ENCODE data around the gene ALX4.
A peak's percentile ranks its signal among the peaks of the same experiment; 100 is the strongest.

Gene ALX4

DNA sequence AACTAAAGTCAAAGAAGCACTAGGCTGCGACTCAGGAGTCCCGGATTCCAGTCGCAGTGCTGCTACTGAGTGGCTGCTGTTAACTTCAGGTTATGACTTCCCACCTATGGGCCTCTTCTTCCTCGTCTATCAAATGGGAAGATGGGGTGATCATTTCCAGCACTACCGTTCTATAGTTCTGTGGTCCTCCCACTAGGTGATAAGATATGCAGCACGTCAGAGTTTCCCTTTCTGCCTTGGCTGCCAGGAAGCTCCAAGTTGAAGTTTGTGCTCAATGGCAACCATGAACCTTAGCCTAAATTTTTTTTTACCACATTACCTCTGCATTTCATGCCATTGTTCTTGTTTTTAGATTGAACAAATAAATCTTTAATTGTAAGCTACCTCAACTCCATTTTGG is 38.7 kb downstream of the ALX4 start:
- H3K4ac ChIP-seq (ENCODE audit: low read depth in 1 of 2, low read length in 2 of 2) = no peak overlapping the region
- no peaks in the 10 kb centered on the region for H3K9me3 ChIP-seq (ENCODE audit: control insufficient read depth, low read length)
- peaks cover 0 to 9% of the 10 kb centered on the region in 2 experiments for H3K27me3 ChIP-seq (ENCODE audit: control insufficient read depth in 1 of 2, insufficient read depth in 1 of 2, low read length in 2 of 2)
- no peak overlapping the region for H2BK12ac ChIP-seq (ENCODE audit: low read length in 2 of 2)
- no peak overlapping the region for H4K8ac ChIP-seq (ENCODE audit: low read length)
- H2BK5ac ChIP-seq (ENCODE audit: low read depth, low read length, poor library complexity, severe bottlenecking) = no peak overlapping the region
- H3K36me3 ChIP-seq (ENCODE audit: control insufficient read depth in 1 of 2, insufficient read depth in 2 of 2, low read depth in 1 of 2, low read length in 2 of 2) = no peaks in the 10 kb centered on the region
- H3K4me2 ChIP-seq (ENCODE audit: low read length, poor library complexity, severe bottlenecking) = no peak overlapping the region
- no peak overlapping the region for H3K4me3 ChIP-seq (ENCODE audit: insufficient read depth in 1 of 2, low read depth in 1 of 2, low read length in 2 of 2)
- no peak overlapping the region for H2AK5ac ChIP-seq (ENCODE audit: low read length, severe bottlenecking)
- H2AFZ ChIP-seq (ENCODE audit: low read depth, low read length) = no peak overlapping the region
- H3K18ac ChIP-seq (ENCODE audit: low read depth in 1 of 2, low read length in 2 of 2) = no peak overlapping the region
- no peaks in the 10 kb centered on the region for H3K79me1 ChIP-seq (replicated peaks; ENCODE audit: low read length, poor library complexity, severe bottlenecking)
- H2BK120ac ChIP-seq (ENCODE audit: low read depth, low read length) = no peak overlapping the region
- H3K9ac ChIP-seq (ENCODE audit: low read length) = no peak overlapping the region
- H3K14ac ChIP-seq (ENCODE audit: low read length in 2 of 2) = no peak overlapping the region
- H2BK15ac ChIP-seq (ENCODE audit: low read depth, poor library complexity, severe bottlenecking) = no peak overlapping the region
- DNase-seq = no peak
- no peak overlapping the region for H3K23ac ChIP-seq (ENCODE audit: low read length in 2 of 2)
- H4K91ac ChIP-seq (ENCODE audit: low read length) = no peak overlapping the region
- peaks cover 7% of the 10 kb centered on the region for H3K4me1 ChIP-seq (ENCODE audit: control insufficient read depth, insufficient read depth, low read depth, low read length)
- WGBS = 92% methylated on average over 6 of the region's 6 CpGs
- H3K27ac ChIP-seq (ENCODE audit: low read length, poor library complexity, severe bottlenecking) = no peak overlapping the region

- DNase-seq = no peak
- Histone ChIP-seq H3K4me3 (ENCODE audit: insufficient read depth in 1 of 2, low read depth in 1 of 2, low read length in 2 of 2) (no peak overlapping the region), H3K23ac (ENCODE audit: low read length in 2 of 2) (no peak overlapping the region), H3K4me2 (ENCODE audit: low read length, poor library complexity, severe bottlenecking) (no peak overlapping the region), H2AK5ac (ENCODE audit: low read length, severe bottlenecking) (no peak overlapping the region), H4K8ac (ENCODE audit: low read length) (no peak overlapping the region), H2BK15ac (ENCODE audit: low read depth, poor library complexity, severe bottlenecking) (no peak overlapping the region), H3K14ac (ENCODE audit: low read length in 2 of 2) (no peak overlapping the region), H2AFZ (ENCODE audit: low read depth, low read length) (no peak overlapping the region), H3K36me3 (ENCODE audit: control insufficient read depth in 1 of 2, insufficient read depth in 2 of 2, low read depth in 1 of 2, low read length in 2 of 2) (no peaks in the 10 kb centered on the region), H4K91ac (ENCODE audit: low read length) (no peak overlapping the region), H3K79me1 (replicated peaks; ENCODE audit: low read length, poor library complexity, severe bottlenecking) (no peaks in the 10 kb centered on the region), H3K18ac (ENCODE audit: low read depth in 1 of 2, low read length in 2 of 2) (no peak overlapping the region), H3K9me3 (ENCODE audit: control insufficient read depth, low read length) (no peaks in the 10 kb centered on the region), H3K27ac (ENCODE audit: low read length, poor library complexity, severe bottlenecking) (no peak overlapping the region), H2BK5ac (ENCODE audit: low read depth, low read length, poor library complexity, severe bottlenecking) (no peak overlapping the region), H3K4me1 (ENCODE audit: control insufficient read depth, insufficient read depth, low read depth, low read length) (peaks cover 7% of the 10 kb centered on the region), H2BK12ac (ENCODE audit: low read length in 2 of 2) (no peak overlapping the region), H3K9ac (ENCODE audit: low read length) (no peak overlapping the region), H3K27me3 (ENCODE audit: control insufficient read depth in 1 of 2, insufficient read depth in 1 of 2, low read length in 2 of 2) (peaks cover 0 to 16% of the 10 kb centered on the region in 2 experiments), H2BK120ac (ENCODE audit: low read depth, low read length) (no peak overlapping the region), H3K4ac (ENCODE audit: low read depth in 1 of 2, low read length in 2 of 2) (no peak overlapping the region)
- 88% methylated on average over 20 of the region's 20 CpGs for WGBS
Observed at GRCh38 chr11:44270403-44271273, 39.3 kb downstream of the ALX4 start.

GRCh38 chr11:44269369-44270351 is 40.3 kb downstream of the ALX4 start:
- H3K4me2 ChIP-seq (ENCODE audit: low read length, poor library complexity, severe bottlenecking) = no peak overlapping the region
- no peak overlapping the region for H3K18ac ChIP-seq (ENCODE audit: low read depth in 1 of 2, low read length in 2 of 2)
- H3K9ac ChIP-seq (ENCODE audit: low read length) = no peak overlapping the region
- H3K14ac ChIP-seq (ENCODE audit: low read length in 2 of 2) = no peak overlapping the region
- H2AFZ ChIP-seq (ENCODE audit: low read depth, low read length) = no peak overlapping the region
- no peak overlapping the region for H3K4ac ChIP-seq (ENCODE audit: low read depth in 1 of 2, low read length in 2 of 2)
- no peaks in the 10 kb centered on the region for H3K79me1 ChIP-seq (replicated peaks; ENCODE audit: low read length, poor library complexity, severe bottlenecking)
- H2AK5ac ChIP-seq (ENCODE audit: low read length, severe bottlenecking) = no peak overlapping the region
- H2BK5ac ChIP-seq (ENCODE audit: low read depth, low read length, poor library complexity, severe bottlenecking) = no peak overlapping the region
- H3K23ac ChIP-seq (ENCODE audit: low read length in 2 of 2) = no peak overlapping the region
- no peak overlapping the region for H4K91ac ChIP-seq (ENCODE audit: low read length)
- peak overlapping the region in 1 of 2 experiments; percentile 32 for H3K4me3 ChIP-seq (ENCODE audit: insufficient read depth in 1 of 2, low read depth in 1 of 2, low read length in 2 of 2)
- H4K8ac ChIP-seq (ENCODE audit: low read length) = no peak overlapping the region
- H3K27me3 ChIP-seq (ENCODE audit: control insufficient read depth in 1 of 2, insufficient read depth in 1 of 2, low read length in 2 of 2) = peaks cover 0 to 15% of the 10 kb centered on the region in 2 experiments
- no peak for DNase-seq
- no peaks in the 10 kb centered on the region for H3K9me3 ChIP-seq (ENCODE audit: control insufficient read depth, low read length)
- no peaks in the 10 kb centered on the region for H3K36me3 ChIP-seq (ENCODE audit: control insufficient read depth in 1 of 2, insufficient read depth in 2 of 2, low read depth in 1 of 2, low read length in 2 of 2)
- no peak overlapping the region for H3K27ac ChIP-seq (ENCODE audit: low read length, poor library complexity, severe bottlenecking)
- WGBS = 86% methylated on average over 15 of the region's 17 CpGs
- peaks cover 7% of the 10 kb centered on the region for H3K4me1 ChIP-seq (ENCODE audit: control insufficient read depth, insufficient read depth, low read depth, low read length)
- H2BK12ac ChIP-seq (ENCODE audit: low read length in 2 of 2) = no peak overlapping the region
- H2BK120ac ChIP-seq (ENCODE audit: low read depth, low read length) = no peak overlapping the region
- no peak overlapping the region for H2BK15ac ChIP-seq (ENCODE audit: low read depth, poor library complexity, severe bottlenecking)

DNA sequence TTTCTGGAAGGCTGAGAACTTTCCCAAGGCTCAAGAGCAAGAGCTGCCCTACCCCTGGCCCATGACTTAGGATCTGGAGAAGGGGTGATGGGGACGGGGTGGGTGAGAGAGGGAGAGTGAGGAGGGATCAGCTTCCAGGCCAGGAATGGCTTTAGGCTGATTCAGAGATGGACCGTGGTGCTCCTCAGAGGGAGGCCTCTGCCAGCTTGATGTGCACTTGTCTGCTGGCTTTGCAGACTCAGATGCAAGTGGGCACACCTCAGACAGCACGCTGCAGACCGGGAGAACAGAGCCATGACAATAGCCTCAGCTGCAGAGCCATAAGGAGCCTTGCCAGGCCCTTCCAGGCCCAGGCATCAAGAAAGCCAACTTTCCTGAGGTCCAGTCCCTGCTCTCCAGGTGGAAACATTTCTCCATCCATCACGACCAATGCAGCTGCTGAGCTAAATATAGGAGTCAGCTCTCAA is 41.3 kb downstream of the ALX4 start:
- 83% methylated on average over 5 of the region's 5 CpGs for WGBS

More for the DNA sequence above, 41.3 kb downstream of the ALX4 start:
- Histone ChIP-seq H2BK120ac (ENCODE audit: low read depth, low read length) (no peak overlapping the region), H4K91ac (ENCODE audit: low read length) (no peak overlapping the region), H3K9ac (ENCODE audit: low read length) (no peak overlapping the region), H3K4me2 (ENCODE audit: low read length, poor library complexity, severe bottlenecking) (no peak overlapping the region), H3K18ac (ENCODE audit: low read depth in 1 of 2, low read length in 2 of 2) (no peak overlapping the region), H2BK15ac (ENCODE audit: low read depth, poor library complexity, severe bottlenecking) (no peak overlapping the region), H3K36me3 (ENCODE audit: control insufficient read depth in 1 of 2, insufficient read depth in 2 of 2, low read depth in 1 of 2, low read length in 2 of 2) (no peaks in the 10 kb centered on the region), H2BK5ac (ENCODE audit: low read depth, low read length, poor library complexity, severe bottlenecking) (no peak overlapping the region), H2AFZ (ENCODE audit: low read depth, low read length) (no peak overlapping the region), H3K4me3 (ENCODE audit: insufficient read depth in 1 of 2, low read depth in 1 of 2, low read length in 2 of 2) (no peak overlapping the region), H4K8ac (ENCODE audit: low read length) (no peak overlapping the region), H3K27ac (ENCODE audit: low read length, poor library complexity, severe bottlenecking) (no peak overlapping the region), H3K4ac (ENCODE audit: low read depth in 1 of 2, low read length in 2 of 2) (no peak overlapping the region), H3K4me1 (ENCODE audit: control insufficient read depth, insufficient read depth, low read depth, low read length) (peaks cover 7% of the 10 kb centered on the region), H3K14ac (ENCODE audit: low read length in 2 of 2) (no peak overlapping the region), H3K9me3 (ENCODE audit: control insufficient read depth, low read length) (no peaks in the 10 kb centered on the region), H2BK12ac (ENCODE audit: low read length in 2 of 2) (no peak overlapping the region), H3K27me3 (ENCODE audit: control insufficient read depth in 1 of 2, insufficient read depth in 1 of 2, low read length in 2 of 2) (peaks cover 0 to 15% of the 10 kb centered on the region in 2 experiments), H2AK5ac (ENCODE audit: low read length, severe bottlenecking) (no peak overlapping the region), H3K79me1 (replicated peaks; ENCODE audit: low read length, poor library complexity, severe bottlenecking) (no peaks in the 10 kb centered on the region), H3K23ac (ENCODE audit: low read length in 2 of 2) (no peak overlapping the region)
- DNase-seq = no peak
